Mesendoderm (in vitro differentiated cells): ENCODE data around the gene COQ2.
A peak's percentile ranks its signal among the peaks of the same experiment; 100 is the strongest.

Source experiments
- DNase-seq: peaks from one replicate; pipeline ENCODE4 v3.0.0; 2013
- H2AK5ac ChIP-seq: 2 replicates; pipeline ENCODE4 v1.6.1; 2013; ENCODE audit warnings: low read length, inconsistent platforms
- H2BK120ac ChIP-seq: 2 replicates; pipeline ENCODE4 v1.6.1; 2013; ENCODE audit warnings: low read depth, mild to moderate bottlenecking, low read length, moderate library complexity, mixed read lengths
- H2BK15ac ChIP-seq: replicated peaks from 2 replicates; pipeline ENCODE4 v1.6.1; 2013; ENCODE audit warnings: low read depth, mild to moderate bottlenecking, moderate library complexity
- H2BK5ac ChIP-seq: 2 replicates; pipeline ENCODE4 v1.6.1; 2013; ENCODE audit warnings: low read length, inconsistent platforms
- H3K18ac ChIP-seq: 2 replicates; pipeline ENCODE4 v1.6.1; 2013; ENCODE audit warnings: mild to moderate bottlenecking, low read length, mixed read lengths
- H3K23ac ChIP-seq: one replicate; pipeline ENCODE4 v1.6.1; 2013; ENCODE audit warnings: low read length
- H3K27ac ChIP-seq: 2 replicates; pipeline ENCODE4 v1.5.1; 2013; ENCODE audit warnings: low read depth, mild to moderate bottlenecking, inconsistent platforms, low read length, moderate library complexity
- H3K27me3 ChIP-seq: 2 replicates; pipeline ENCODE4 v1.6.1; 2013; ENCODE audit warnings: low read length, control low read depth, mild to moderate bottlenecking, inconsistent platforms; ENCODE audit not compliant: insufficient read depth, poor library complexity
- H3K36me3 ChIP-seq: 2 replicates; pipeline ENCODE4 v1.6.1; 2013; ENCODE audit warnings: low read length, inconsistent platforms; ENCODE audit not compliant: control insufficient read depth, insufficient read depth
- H3K4ac ChIP-seq: one replicate; pipeline ENCODE4 v1.6.1; 2013; ENCODE audit warnings: low read depth, mild to moderate bottlenecking, low read length, moderate library complexity
- H3K4me1 ChIP-seq: 2 replicates; pipeline ENCODE4 v1.6.1; 2013; ENCODE audit warnings: low read depth, low read length, inconsistent platforms; ENCODE audit not compliant: control insufficient read depth
- H3K4me2 ChIP-seq: 2 replicates; pipeline ENCODE4 v1.6.1; 2013; ENCODE audit warnings: low read length
- H3K4me3 ChIP-seq: 2 replicates; pipeline ENCODE4 v1.5.1; 2013; ENCODE audit warnings: mild to moderate bottlenecking, low read length
- H3K56ac ChIP-seq: one replicate; pipeline ENCODE4 v1.6.1; 2013; ENCODE audit warnings: low read length
- H3K79me1 ChIP-seq: 2 replicates; pipeline ENCODE4 v1.6.1; 2013; ENCODE audit warnings: low read length, inconsistent platforms
- H3K79me2 ChIP-seq: 2 replicates; pipeline ENCODE4 v1.6.1; 2013; ENCODE audit warnings: mild to moderate bottlenecking, low read length; ENCODE audit not compliant: control insufficient read depth, insufficient read depth
- H3K9ac ChIP-seq: 2 replicates; pipeline ENCODE4 v1.6.1; 2013; ENCODE audit warnings: low read length, inconsistent platforms
- H4K5ac ChIP-seq: one replicate; pipeline ENCODE4 v1.6.1; 2013; ENCODE audit warnings: low read length
- H4K8ac ChIP-seq: one replicate; pipeline ENCODE4 v1.6.1; 2013; ENCODE audit warnings: low read depth, mild to moderate bottlenecking, control low read depth, low read length, moderate library complexity
- WGBS: extraction: QIAGEN DNeasy Blood & Tissue Kit; methylation state at CpG from one replicate; pipeline ENCODE4 v1.1.7; 2013; ENCODE audit warnings: low lambda C conversion rate, missing lambda C conversion rate; ENCODE audit not compliant: insufficient coverage; ENCODE audit errors: extremely low coverage; 5-methylcytosine and 5-hydroxymethylcytosine counted together

Gene COQ2

GRCh38 chr4:83224502-83225197 is 59.9 kb downstream of the COQ2 start:
- WGBS, result no CpG with 5 or more reads among the region's 6 CpGs
- no peak overlapping the region for H2BK15ac ChIP-seq

DNA sequence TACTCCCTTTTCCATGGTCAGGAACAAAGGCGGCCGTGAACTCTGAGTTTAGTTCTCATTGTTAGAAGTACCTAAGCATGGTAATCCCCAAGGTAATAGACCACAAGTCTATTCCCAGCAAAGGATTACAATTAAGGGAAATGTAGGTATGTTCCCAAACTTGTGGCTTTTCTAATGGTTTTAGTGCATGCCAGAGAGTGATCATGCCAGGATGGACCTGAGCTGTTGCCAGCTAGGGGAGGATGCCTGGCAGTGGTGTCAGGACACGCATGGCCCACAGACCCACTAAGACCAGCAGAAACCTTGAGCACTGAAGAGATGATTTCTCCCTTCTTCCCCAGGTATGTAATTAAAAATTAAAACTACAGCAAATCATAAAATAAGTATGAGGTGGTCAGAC is 60.8 kb downstream of the COQ2 start:
- Histone ChIP-seq H3K27me3 (no peaks in the 10 kb centered on the region), H3K4ac (no peak overlapping the region), H3K9ac (no peak overlapping the region), H4K5ac (no peak overlapping the region), H3K79me2 (no peaks in the 10 kb centered on the region), H2BK15ac (no peak overlapping the region), H3K18ac (no peak overlapping the region), H2BK5ac (no peak overlapping the region), H2BK120ac (no peak overlapping the region), H3K23ac (no peak overlapping the region), H3K27ac (no peak overlapping the region), H3K4me3 (no peak overlapping the region), H3K56ac (no peak overlapping the region), H3K36me3 (no peaks in the 10 kb centered on the region), H3K4me2 (no peak overlapping the region), H4K8ac (no peak overlapping the region), H2AK5ac (no peak overlapping the region), H3K4me1 (no peaks in the 10 kb centered on the region), H3K79me1 (no peaks in the 10 kb centered on the region)
- DNase-seq, result no peak
- WGBS, result no CpG with 5 or more reads among the region's 3 CpGs

More at GRCh38 chr4:83224502-83225197, 59.9 kb downstream of the COQ2 start:
- Histone ChIP-seq H4K8ac (no peak overlapping the region), H3K4me2 (no peak overlapping the region), H3K56ac (no peak overlapping the region), H3K27ac (no peak overlapping the region), H3K36me3 (no peaks in the 10 kb centered on the region), H3K9ac (no peak overlapping the region), H3K4ac (no peak overlapping the region), H3K23ac (no peak overlapping the region), H4K5ac (no peak overlapping the region), H3K27me3 (no peaks in the 10 kb centered on the region), H3K4me1 (no peaks in the 10 kb centered on the region), H3K79me2 (no peaks in the 10 kb centered on the region), H3K4me3 (no peak overlapping the region), H2BK120ac (no peak overlapping the region), H2AK5ac (no peak overlapping the region), H3K79me1 (no peaks in the 10 kb centered on the region), H3K18ac (no peak overlapping the region), H2BK5ac (no peak overlapping the region)
- no peak for DNase-seq

GRCh38 chr4:83221897-83222441 is 62.6 kb downstream of the COQ2 start:
- no peak overlapping the region for H3K18ac ChIP-seq
- H2BK120ac ChIP-seq, result no peak overlapping the region
- no peak overlapping the region for H3K4ac ChIP-seq
- no CpG with 5 or more reads among the region's 6 CpGs for WGBS
- no peak overlapping the region for H2AK5ac ChIP-seq
- no peaks in the 10 kb centered on the region for H3K27me3 ChIP-seq
- H3K27ac ChIP-seq, result no peak overlapping the region
- no peak overlapping the region for H3K56ac ChIP-seq
- H3K36me3 ChIP-seq, result no peaks in the 10 kb centered on the region
- no peaks in the 10 kb centered on the region for H3K79me1 ChIP-seq
- no peak overlapping the region for H4K5ac ChIP-seq
- no peak overlapping the region for H3K9ac ChIP-seq
- H2BK5ac ChIP-seq, result no peak overlapping the region
- H3K4me3 ChIP-seq, result no peak overlapping the region
- H3K79me2 ChIP-seq, result no peaks in the 10 kb centered on the region
- H3K4me1 ChIP-seq, result peaks cover 3% of the 10 kb centered on the region
- no peak overlapping the region for H2BK15ac ChIP-seq
- H4K8ac ChIP-seq, result no peak overlapping the region
- no peak overlapping the region for H3K23ac ChIP-seq
- H3K4me2 ChIP-seq, result no peak overlapping the region
- DNase-seq, result no peak

DNA sequence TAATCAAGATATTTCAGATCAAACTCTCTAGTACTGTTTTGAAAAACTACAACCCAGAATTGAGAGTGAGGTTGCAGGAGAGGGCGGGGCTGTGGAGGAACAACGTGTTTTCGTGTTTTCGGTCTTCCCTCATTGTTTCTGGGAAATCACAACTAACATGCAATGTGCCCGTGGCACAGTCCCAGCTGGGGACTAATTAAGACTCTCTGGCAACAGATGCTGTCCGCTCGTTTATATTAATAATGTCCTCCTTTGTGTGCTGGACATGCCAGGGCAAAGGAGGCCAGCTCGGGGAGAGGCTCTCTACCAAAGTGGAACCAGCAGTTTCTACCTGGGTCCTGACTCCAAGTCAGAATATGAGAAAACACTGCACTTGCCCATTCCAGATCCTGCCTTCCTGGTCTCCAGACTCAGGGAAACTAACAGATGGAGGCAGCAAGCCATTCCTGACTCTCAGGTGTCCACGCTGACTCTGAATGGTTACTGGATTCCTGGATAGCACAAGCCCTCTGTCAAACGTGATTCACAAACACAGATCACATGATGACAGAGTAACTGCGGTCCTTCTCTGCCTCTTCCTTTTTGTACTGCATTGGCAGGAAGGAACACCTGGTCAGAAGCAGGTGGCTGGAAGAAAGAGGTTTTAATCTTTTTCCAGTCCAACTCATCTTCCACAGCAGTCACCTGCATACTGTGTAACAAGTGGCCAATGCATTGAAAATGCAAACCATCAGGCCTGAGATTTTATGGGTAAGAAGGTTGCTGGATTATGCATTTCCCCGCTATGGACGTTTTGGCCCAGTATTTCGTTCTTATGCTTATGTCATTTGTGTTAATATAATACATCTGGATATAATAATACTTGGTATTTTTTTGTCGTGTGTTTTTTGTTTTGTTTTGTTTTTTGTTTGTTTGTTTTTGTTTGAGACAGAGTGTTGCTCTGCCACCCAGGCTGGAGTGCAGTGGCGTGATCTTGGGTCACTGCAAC is 65.0 kb downstream of the COQ2 start:
- H4K5ac ChIP-seq, result no peak overlapping the region
- H2BK5ac ChIP-seq, result no peak overlapping the region
- no peak for DNase-seq
- H3K18ac ChIP-seq, result no peak overlapping the region
- H3K23ac ChIP-seq, result no peak overlapping the region
- no peak overlapping the region for H4K8ac ChIP-seq
- no peaks in the 10 kb centered on the region for H3K79me2 ChIP-seq
- no peak overlapping the region for H3K4me3 ChIP-seq
- H2AK5ac ChIP-seq, result no peak overlapping the region
- H3K79me1 ChIP-seq, result no peaks in the 10 kb centered on the region
- no peak overlapping the region for H3K27ac ChIP-seq
- H3K27me3 ChIP-seq, result no peaks in the 10 kb centered on the region
- H3K4ac ChIP-seq, result no peak overlapping the region
- peaks cover 3% of the 10 kb centered on the region for H3K4me1 ChIP-seq
- H2BK120ac ChIP-seq, result no peak overlapping the region
- no peak overlapping the region for H3K4me2 ChIP-seq
- no peaks in the 10 kb centered on the region for H3K36me3 ChIP-seq
- no peak overlapping the region for H3K56ac ChIP-seq
- WGBS, result no CpG with 5 or more reads among the region's 16 CpGs
- H3K9ac ChIP-seq, result no peak overlapping the region
- H2BK15ac ChIP-seq, result no peak overlapping the region

DNA sequence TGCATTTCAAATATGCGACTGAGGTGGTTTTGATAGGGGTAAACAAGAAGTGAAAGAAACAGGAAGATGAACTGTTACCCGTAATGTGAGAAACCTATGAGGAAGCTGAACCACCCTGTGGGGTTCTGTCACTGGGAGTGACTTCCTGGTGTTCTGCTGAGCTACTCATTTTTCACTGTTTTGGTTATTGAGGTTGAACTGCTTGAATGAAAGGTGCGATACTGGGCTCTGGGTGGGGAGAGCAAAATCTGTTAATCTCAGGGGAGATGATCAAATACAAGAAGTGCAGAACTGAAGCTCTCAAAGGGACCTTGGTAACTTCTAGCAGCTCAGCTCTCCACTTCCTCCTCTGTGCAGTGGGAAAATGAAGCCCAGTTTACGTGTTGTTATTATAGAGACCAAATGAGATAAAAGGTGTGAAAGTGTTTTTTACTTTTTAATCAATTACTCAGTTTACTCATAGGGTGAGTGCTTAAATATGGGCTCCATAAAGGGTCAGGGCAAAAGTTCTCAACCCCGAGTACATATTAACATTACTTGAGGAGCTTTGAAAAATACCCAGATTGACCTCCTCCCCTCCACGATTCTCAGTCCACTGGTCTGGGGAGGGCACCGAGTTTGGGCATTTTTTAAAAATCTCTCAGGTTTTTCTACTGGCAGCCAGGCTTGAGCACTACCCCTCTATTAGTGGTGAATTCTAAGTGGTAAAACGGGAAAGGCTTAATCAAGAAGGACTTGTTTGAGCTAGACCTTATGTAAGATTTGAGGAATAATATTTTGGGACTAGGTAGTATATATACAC is 66.7 kb downstream of the COQ2 start:
- Histone ChIP-seq H3K36me3 (no peaks in the 10 kb centered on the region), H3K27me3 (no peaks in the 10 kb centered on the region), H4K5ac (no peak overlapping the region), H2BK5ac (no peak overlapping the region), H3K79me2 (no peaks in the 10 kb centered on the region), H3K23ac (no peak overlapping the region), H3K9ac (no peak overlapping the region), H4K8ac (no peak overlapping the region), H3K18ac (no peak overlapping the region), H3K4ac (no peak overlapping the region), H2BK15ac (no peak overlapping the region), H2AK5ac (no peak overlapping the region), H3K4me1 (peaks cover 5% of the 10 kb centered on the region), H3K56ac (peak overlapping the region; percentile 9), H3K27ac (no peak overlapping the region), H2BK120ac (no peak overlapping the region), H3K4me3 (no peak overlapping the region), H3K79me1 (no peaks in the 10 kb centered on the region), H3K4me2 (no peak overlapping the region)
- DNase-seq, result no peak
- no CpG with 5 or more reads among the region's 8 CpGs for whole genome bisulfite sequencing
